Liver (tissue), 9 donors: Measurements from ENCODE around the gene JPH4. TPM values are rescaled to one million over a fixed set of nuclear protein-coding genes. Genes with fewer than 3 reads are reported as not detected.

Source experiments
- DNase-seq: peaks from one replicate; pipeline ENCODE4 v3.0.0-alpha.2; 2017; ENCODE audit warnings: low spot score
- H3K27ac ChIP-seq, 2 donors: one replicate each; pipeline ENCODE4 v1.7.0; 2013; ENCODE audit warnings: inconsistent platforms in 2 of 2, low read length in 2 of 2, control low read depth in 1 of 2, low read depth in 1 of 2, mild to moderate bottlenecking in 1 of 2
- H3K27me3 ChIP-seq, 4 donors: one replicate each; pipeline versions ENCODE4 v1.6.1 to v1.7.0; 2013; ENCODE audit warnings: low read length in 3 of 4, inconsistent platforms in 1 of 4, mild to moderate bottlenecking in 1 of 4, moderate library complexity in 1 of 4; ENCODE audit not compliant: control insufficient read depth in 4 of 4, insufficient read depth in 4 of 4
- H3K36me3 ChIP-seq, 4 donors: one replicate each; pipeline versions ENCODE4 v1.6.1 to v1.7.0; 2013; ENCODE audit warnings: low read length in 3 of 4, mild to moderate bottlenecking in 3 of 4, low read depth in 1 of 4, moderate library complexity in 1 of 4; ENCODE audit not compliant: control insufficient read depth in 4 of 4, insufficient read depth in 3 of 4
- H3K4me1 ChIP-seq, 4 donors: one replicate each; pipeline versions ENCODE4 v1.6.1 to v1.7.0; 2013; ENCODE audit warnings: low read length in 3 of 4, mild to moderate bottlenecking in 3 of 4, moderate library complexity in 1 of 4; ENCODE audit not compliant: control insufficient read depth in 4 of 4, insufficient read depth in 4 of 4
- H3K4me3 ChIP-seq, 3 donors: one replicate each; pipeline versions ENCODE4 v1.6.1 to v1.7.0; 2013; ENCODE audit warnings: low read length in 3 of 3, control low read depth in 1 of 3, low read depth in 1 of 3, mild to moderate bottlenecking in 1 of 3
- H3K9ac ChIP-seq, 2 donors: one replicate each; pipeline ENCODE4 v1.7.0; 2013; ENCODE audit warnings: low read length in 2 of 2, mild to moderate bottlenecking in 2 of 2, moderate library complexity in 2 of 2, control low read depth in 1 of 2, low read depth in 1 of 2
- H3K9me3 ChIP-seq, 4 donors: one replicate each; pipeline versions ENCODE4 v1.6.1 to v1.7.0; 2013; ENCODE audit warnings: low read length in 3 of 4; ENCODE audit not compliant: control insufficient read depth in 4 of 4
- ATF3 ChIP-seq: IDR thresholded peaks from 2 replicates; pipeline ENCODE4 v1.6.1; 2016; ENCODE audit warnings: antibody characterized with exemption
- CTCF ChIP-seq: fragments of 150-350 bp; IDR thresholded peaks from 2 replicates; pipeline ENCODE4 v1.5.1; 2017; ENCODE audit warnings: improper control_type of control experiment, low read depth, low read length; ENCODE audit not compliant: missing input control
- EGR1 ChIP-seq, 2 donors: IDR thresholded peaks; 2 replicates each; pipeline ENCODE4 v1.6.1; 2016 to 2018; ENCODE audit warnings: antibody characterized with exemption in 2 of 2, low read depth in 2 of 2
- FOXA1 ChIP-seq: IDR thresholded peaks from 2 replicates; pipeline ENCODE4 v1.6.1; 2016; ENCODE audit warnings: antibody characterized with exemption
- FOXA2 ChIP-seq: IDR thresholded peaks from 2 replicates; pipeline ENCODE4 v1.6.1; 2016; ENCODE audit warnings: antibody characterized with exemption
- GABPA ChIP-seq, 2 donors: IDR thresholded peaks in 1 of 2; conservative IDR thresholded peaks in 1 of 2; 2 replicates each; pipeline ENCODE4 v1.6.1; 2016; ENCODE audit warnings: antibody characterized with exemption in 2 of 2, mild to moderate bottlenecking in 1 of 2, moderate library complexity in 1 of 2
- HNF4A ChIP-seq, 2 donors: conservative IDR thresholded peaks; 2 replicates each; pipeline ENCODE4 v1.6.1; 2016; ENCODE audit warnings: antibody characterized with exemption in 2 of 2, mild to moderate bottlenecking in 2 of 2
- HNF4G ChIP-seq: IDR thresholded peaks from 2 replicates; pipeline ENCODE4 v1.6.1; 2016; ENCODE audit warnings: antibody characterized with exemption
- JUND ChIP-seq, 2 donors: IDR thresholded peaks; 2 replicates each; pipeline ENCODE4 v1.6.1; 2016; ENCODE audit warnings: antibody characterized with exemption in 2 of 2
- MAX ChIP-seq: IDR thresholded peaks from 2 replicates; pipeline ENCODE4 v1.6.1; 2016; ENCODE audit warnings: antibody characterized with exemption
- NR2F2 ChIP-seq: IDR thresholded peaks from 2 replicates; pipeline ENCODE4 v1.6.1; 2016; ENCODE audit warnings: antibody characterized with exemption
- RAD21 ChIP-seq, 2 donors: IDR thresholded peaks; 2 replicates each; pipeline ENCODE4 v1.6.1; 2016; ENCODE audit warnings: antibody characterized with exemption in 2 of 2, mild to moderate bottlenecking in 2 of 2
- REST ChIP-seq: IDR thresholded peaks from 2 replicates; pipeline ENCODE4 v1.6.1; 2016; ENCODE audit warnings: antibody characterized with exemption, mild to moderate bottlenecking
- RXRA ChIP-seq, 2 donors: IDR thresholded peaks; 2 replicates each; pipeline ENCODE4 v1.6.1; 2017 to 2018; ENCODE audit warnings: antibody characterized with exemption in 2 of 2, mild to moderate bottlenecking in 1 of 2
- SP1 ChIP-seq: IDR thresholded peaks from 2 replicates; pipeline ENCODE4 v1.6.1; 2018; ENCODE audit warnings: antibody characterized with exemption, mild to moderate bottlenecking
- TAF1 ChIP-seq: conservative IDR thresholded peaks from 2 replicates; pipeline ENCODE4 v1.6.1; 2016; ENCODE audit warnings: antibody characterized with exemption, mild to moderate bottlenecking
- YY1 ChIP-seq: IDR thresholded peaks from 2 replicates; pipeline ENCODE4 v1.6.1; 2016; ENCODE audit warnings: antibody characterized with exemption, mild to moderate bottlenecking
- WGBS: extraction: QIAGEN DNeasy Blood & Tissue Kit; methylation state at CpG from one replicate; pipeline ENCODE4 v1.1.7; 2013; 5-methylcytosine and 5-hydroxymethylcytosine counted together
- polyA plus RNA-seq, 2 donors: library from polyadenylated mRNA; stranded (reverse) in 1 of 2; unstranded in 1 of 2; fragments of 200-250 nt in 1 of 2; fragments of >200 nt in 1 of 2; fragmentation: Nextera tagmentation in 1 of 2; extraction: Ambion mirVana in 1 of 2; gene quantifications; one replicate each; pipeline versions ENCODE4 v1.2.1 to v1.2.3, GENCODE V29; 2013 to 2015
- total RNA-seq, 2 donors: library from RNA; depleted of rRNA; stranded (reverse); fragments of >200 nt; gene quantifications; one replicate each; pipeline ENCODE4 v1.2.3, GENCODE V29; 2014
- TF ChIP-seq, protein P1 (sequence below): IDR thresholded peaks from 2 replicates; pipeline ENCODE4 v1.6.1; 2016; ENCODE audit warnings: antibody characterized with exemption
- donor health status: healthy.
- donor health status: healthy.
- donor health status: healthy.
- donor health status: healthy.
- donor health status: healthy.

Gene JPH4
- total and polyA plus RNA-seq, 4 donors, result 0.07 to 0.24 (median 0.16) TPM

DNA sequence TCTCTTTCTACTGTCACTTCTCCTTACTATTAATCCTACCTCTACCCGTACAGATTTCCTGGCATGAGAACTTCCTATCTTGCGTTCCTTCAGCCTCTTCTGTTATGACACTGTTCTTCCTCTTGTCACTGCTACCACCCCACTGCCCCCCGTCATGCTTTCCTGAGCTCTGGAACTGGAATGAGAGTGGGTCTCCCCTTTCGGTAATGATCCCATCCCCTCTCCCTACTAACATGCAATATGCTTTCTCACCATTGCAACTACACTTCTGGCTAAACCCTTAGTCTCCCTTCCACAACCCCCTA lies 6.1 kb downstream of the JPH4 start:
- no peak for DNase-seq
- no peak for TF ChIP-seq EGR1 (IDR thresholded peaks at IDR 0.05; ENCODE audit: low read depth in 2 of 2)
- no peak for TF ChIP-seq HNF4A (conservative IDR thresholded peaks at IDR 0.05)
- TF ChIP-seq REST, result no peak
- no peak for TF ChIP-seq NR2F2
- no peak for TF ChIP-seq GABPA (IDR thresholded peaks at IDR 0.05 in 1 of 2, conservative IDR thresholded peaks at IDR 0.05 in 1 of 2)
- no peak for TF ChIP-seq FOXA2
- no peak for TF ChIP-seq CTCF
- no peak for TF ChIP-seq FOXA1
- no peak for TF ChIP-seq JUND (IDR thresholded peaks at IDR 0.05)
- TF ChIP-seq RAD21 (IDR thresholded peaks at IDR 0.05), result no peak
- no peak for TF ChIP-seq SP1
- TF ChIP-seq, protein P1, sequence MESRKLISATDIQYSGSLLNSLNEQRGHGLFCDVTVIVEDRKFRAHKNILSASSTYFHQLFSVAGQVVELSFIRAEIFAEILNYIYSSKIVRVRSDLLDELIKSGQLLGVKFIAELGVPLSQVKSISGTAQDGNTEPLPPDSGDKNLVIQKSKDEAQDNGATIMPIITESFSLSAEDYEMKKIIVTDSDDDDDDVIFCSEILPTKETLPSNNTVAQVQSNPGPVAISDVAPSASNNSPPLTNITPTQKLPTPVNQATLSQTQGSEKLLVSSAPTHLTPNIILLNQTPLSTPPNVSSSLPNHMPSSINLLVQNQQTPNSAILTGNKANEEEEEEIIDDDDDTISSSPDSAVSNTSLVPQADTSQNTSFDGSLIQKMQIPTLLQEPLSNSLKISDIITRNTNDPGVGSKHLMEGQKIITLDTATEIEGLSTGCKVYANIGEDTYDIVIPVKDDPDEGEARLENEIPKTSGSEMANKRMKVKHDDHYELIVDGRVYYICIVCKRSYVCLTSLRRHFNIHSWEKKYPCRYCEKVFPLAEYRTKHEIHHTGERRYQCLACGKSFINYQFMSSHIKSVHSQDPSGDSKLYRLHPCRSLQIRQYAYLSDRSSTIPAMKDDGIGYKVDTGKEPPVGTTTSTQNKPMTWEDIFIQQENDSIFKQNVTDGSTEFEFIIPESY, result no peak
- TF ChIP-seq RXRA (IDR thresholded peaks at IDR 0.05), result no peak
- no peak for TF ChIP-seq HNF4G
- TF ChIP-seq YY1, result no peak
- no peak for TF ChIP-seq TAF1
- TF ChIP-seq MAX, result no peak
- no peak for TF ChIP-seq ATF3
- Histone ChIP-seq H3K27ac (no peak overlapping the region), H3K9me3 (no peaks in the 10 kb centered on the region), H3K4me3 (no peak overlapping the region), H3K9ac (no peak overlapping the region), H3K4me1 (peaks cover 0 to 17% (median 14%) of the 10 kb centered on the region in 4 donors), H3K36me3 (no peaks in the 10 kb centered on the region), H3K27me3 (peaks cover 0 to 6% (median under 1%) of the 10 kb centered on the region in 4 donors)
- 59% methylated on average over 4 of the region's 4 CpGs for WGBS
